CD4-positive, alpha-beta T cell treated with Interferon gamma for 1 hour (primary cell): ENCODE results near the gene NDUFS6.
"Not testable (repeated sequence)": the region's sequence is repeated elsewhere in the genome, so short reads cannot be mapped to it uniquely, and the experiment has no call there.

Experiments used
- DNase-seq: peaks from one replicate; pipeline ENCODE4 v3.0.0-alpha.2; 2020

The NDUFS6 gene

DNA sequence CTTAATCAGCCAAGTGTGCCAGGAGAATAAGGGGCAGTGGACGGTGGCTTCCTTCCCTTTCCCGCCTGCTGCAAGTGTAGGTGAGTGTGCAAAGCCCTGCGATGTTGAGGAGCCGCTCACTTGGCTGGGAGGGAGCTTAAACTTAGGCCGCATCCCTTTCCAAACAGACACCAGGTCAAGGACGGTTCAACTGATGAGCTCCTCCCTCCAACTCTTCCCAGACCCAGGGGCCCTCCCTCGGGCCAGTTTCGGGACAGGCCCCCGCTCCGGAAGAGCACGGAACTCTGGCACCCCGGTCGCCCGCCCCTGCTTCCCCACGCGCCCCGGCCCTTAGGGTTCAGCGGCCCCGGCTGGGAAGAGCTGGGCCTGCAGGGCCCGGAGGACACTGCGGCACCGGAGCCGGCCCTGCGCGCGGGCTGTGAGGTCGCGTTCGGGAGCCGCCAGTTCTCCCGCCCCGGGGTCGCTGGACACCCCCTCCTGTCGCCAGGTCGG lies 2.1 kb upstream of the NDUFS6 start:
- no peak for DNase-seq

DNA sequence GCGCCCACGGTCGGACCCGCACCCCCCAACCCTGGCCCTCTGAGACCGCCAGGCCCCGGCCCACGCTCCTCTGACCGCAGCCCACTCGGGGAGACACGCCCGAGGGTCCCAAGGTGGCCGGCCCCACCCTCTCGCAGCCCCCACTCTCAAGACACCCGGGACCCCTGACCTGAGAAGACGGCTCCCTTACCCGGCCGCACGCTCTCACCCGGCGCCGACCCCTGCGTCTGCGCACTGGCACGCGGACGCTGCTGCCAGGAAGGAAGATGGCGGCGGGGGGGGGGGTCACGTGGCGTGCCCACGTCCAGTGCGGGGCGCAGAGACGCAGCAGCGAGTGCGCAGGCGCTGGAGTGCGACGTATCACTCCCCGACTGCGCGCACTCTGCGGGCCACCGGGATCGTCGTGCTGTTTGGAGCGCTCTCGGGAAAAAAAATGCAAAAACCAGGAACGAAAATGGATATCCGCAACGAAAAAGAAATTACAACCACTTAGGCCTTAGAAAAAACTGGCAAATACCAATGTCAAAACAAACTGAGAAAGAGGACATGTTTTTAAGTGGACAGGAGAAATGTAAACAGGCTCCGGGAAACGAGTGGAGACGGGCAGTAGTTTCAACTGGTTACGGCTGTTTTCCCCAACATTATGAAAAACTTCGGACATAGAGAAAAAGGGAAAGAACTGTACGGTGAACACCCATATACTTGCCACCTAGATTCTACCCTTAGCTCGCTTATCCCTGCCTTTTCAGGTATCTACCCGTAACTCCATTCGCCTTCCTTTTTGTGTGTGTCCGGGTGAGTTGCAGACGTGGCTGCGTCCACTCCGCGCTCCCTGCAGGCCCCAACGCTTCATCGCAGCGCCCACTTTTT lies 1.4 kb upstream of the NDUFS6 start, which contains the start of gene MRPL36:
Gene MRPL36 (minus strand): TSS at position 236 of the 870 bp plus-strand sequence. CDS start 902 bp downstream, outside the sequence.
- peak; percentile 91 for DNase-seq

DNA sequence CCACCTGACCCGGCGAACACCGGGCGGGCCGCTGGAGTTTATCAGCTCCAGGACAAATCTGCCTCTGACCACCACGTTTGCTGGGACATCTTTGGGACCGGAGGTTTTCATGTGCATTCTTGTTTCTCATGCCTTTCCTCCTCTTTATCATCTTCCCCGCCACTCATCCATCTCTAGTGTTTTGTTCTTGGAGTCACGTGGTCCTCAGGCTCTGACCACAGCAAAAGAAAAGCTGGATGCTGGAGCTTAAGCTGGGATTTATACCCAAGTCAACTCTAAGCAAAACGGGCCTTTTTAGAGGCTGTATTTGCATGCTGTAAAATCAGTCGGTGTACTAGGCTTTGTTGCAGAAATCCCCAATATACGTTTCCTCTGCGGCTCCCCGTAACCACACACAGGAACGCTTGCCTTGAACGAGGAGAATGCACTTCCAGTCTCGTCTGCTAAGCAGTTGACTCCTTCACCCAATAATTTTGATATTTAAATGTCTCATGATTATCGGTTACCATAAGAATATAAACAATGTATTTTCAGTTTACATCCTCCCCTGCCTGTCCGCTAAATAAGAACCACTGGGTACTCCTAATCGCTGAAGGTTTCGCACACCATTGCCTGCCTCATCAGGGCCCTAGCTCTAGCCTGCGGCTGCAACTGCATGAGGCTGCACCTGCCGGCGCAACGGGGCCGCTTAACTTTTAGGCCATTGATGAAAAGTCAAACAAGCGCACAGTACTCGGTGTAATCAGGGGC lies 560 bp upstream of the NDUFS6 start:
- DNase-seq = peak; percentile 38

DNA sequence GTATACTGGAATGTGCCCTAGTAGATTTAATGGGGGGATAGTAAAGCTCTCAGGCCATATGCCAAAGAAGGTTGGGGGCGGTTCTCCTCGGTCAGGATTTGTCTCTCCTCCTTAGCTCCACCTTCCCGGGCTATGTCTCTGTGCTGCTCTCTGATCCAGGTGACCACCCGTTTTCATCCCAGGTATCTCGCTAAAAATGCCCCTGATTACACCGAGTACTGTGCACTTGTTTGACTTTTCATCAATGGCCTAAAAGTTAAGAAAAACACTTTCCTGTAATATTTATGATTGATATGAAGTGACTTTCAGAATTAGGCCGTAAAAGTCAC lies 724 bp downstream of the NDUFS6 start:
- no peak for DNase-seq

DNA sequence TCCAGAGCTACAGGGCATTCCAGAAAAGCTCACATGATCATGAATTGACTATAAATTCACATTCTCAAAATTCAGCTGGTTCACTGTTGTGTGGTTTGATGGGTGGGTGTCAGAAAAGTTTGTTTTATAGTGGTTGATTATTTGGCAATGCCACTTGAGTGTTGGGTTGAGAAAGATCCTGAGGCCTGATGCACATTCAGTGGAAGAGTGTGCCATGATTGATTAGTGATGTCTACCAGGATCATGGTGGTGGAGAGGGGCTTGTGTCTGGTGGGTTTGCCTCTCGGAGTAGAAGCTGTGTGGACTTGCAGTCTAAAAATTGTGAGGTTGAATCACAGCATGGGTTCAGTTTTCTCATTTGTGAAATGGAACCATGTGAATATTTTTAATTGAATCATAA lies 2.0 kb downstream of the NDUFS6 start:
- no peak for DNase-seq

DNA sequence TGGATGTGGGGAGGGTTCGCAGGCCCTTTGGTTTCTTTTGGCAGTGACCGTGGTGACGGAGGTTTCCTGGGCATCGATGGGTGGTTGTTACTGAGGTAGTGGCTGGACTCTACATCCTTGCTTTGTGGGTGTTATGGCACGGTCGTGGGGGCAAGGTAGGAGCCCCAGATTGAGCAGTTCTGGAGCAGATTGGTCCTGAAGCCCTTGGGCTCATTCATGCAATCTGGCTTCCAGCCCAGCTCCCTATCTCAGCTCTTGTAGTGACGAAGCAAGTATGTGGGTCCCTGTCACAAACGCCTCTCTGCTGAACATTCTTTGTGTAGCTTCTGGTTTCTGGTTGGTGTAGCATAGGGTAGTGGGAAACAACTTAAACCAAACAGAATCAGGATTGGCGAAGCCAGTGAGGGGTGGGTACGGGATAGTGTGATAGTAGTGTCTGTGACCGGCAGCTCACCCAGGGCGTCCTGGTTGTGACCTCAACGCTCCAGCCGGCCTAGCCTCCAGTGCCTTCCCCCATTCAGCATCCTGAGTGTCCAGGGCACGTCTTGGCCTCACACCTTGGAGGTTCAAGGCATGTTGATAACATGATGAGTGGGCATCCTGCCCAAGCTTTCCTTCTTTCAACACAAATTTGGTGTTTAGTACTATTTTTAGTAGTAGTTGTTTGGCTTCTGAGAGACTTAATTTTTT lies 2.9 kb downstream of the NDUFS6 start:
- no peak for DNase-seq

DNA sequence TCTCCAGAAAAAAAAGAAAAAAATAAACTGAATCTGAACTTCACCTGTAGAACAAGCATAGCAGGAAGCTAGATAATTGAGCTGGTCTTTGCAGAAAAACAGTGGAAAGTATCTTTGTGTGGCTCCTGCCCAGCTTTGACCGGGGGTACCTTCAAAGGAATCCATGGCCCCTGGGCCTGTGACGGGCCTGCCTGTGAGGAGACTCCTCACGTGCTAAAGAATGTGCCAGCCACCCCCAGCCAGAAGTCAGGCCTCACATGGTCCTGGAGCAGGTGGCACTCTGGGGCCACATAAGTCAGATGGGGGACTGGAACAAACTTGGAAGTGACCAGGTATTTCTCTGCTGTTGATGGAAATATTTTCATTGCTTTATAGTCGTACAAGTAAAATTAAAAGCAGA lies 4.1 kb downstream of the NDUFS6 start:
- DNase-seq = no peak

DNA sequence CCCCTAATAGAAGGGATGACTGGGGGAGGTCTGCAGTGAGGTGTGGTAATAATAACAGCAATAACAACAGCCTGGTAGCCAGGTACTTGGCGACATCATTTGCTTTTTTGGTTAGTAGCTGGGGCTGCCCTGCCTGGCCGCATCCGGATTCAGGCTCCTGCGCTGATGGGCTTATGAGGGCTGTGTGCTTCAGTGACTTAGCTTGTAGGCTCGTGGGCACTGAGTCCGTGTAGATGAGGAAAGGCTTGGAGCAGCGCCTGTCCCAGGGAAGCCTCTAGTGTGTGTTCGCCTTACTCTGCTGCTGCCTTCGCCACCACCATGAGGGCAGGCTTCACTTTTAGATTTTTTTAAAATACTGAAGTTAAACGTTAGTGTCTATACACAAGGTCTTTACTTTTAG lies 4.5 kb downstream of the NDUFS6 start:
- DNase-seq = no peak

DNA sequence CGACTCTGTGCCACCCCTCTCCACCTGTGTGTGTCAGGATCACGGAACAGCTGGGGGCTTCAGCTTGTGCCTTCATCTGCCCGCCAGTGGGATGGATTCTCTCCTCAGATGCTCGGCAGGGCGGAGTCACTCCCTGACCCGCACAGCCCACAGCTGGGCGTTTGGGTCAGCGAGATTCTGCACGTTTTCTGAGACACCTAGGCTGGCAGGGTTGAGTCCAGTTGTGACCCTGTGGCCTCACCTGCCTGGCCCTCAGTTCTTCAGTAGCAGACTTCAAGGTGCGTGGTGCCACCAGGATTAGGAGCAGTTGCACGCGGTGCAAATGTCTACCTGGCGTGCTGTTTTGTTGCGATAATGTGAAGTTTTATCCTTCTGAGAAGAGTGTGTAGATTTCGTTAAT lies 5.0 kb downstream of the NDUFS6 start:
- no peak for DNase-seq

DNA sequence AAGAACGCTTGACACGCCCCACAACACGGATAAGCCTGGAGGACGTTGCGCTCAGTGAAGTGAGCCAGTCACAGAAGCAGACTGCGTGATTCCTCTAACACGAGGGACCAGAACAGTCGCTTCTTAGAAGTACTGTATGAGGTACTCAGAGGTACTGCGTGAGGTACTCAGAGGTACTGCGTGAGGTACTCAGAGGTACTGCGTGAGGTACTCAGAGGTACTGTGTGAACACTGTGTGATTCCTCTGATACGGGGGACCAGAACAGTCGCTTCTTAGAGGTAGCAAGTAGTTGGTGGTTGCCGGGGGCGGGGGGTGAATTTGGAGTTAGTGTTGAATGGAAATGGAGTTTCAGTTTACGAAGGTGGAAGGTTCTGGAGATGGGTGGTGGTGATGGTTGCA lies 5.8 kb downstream of the NDUFS6 start:
- no peak for DNase-seq

DNA sequence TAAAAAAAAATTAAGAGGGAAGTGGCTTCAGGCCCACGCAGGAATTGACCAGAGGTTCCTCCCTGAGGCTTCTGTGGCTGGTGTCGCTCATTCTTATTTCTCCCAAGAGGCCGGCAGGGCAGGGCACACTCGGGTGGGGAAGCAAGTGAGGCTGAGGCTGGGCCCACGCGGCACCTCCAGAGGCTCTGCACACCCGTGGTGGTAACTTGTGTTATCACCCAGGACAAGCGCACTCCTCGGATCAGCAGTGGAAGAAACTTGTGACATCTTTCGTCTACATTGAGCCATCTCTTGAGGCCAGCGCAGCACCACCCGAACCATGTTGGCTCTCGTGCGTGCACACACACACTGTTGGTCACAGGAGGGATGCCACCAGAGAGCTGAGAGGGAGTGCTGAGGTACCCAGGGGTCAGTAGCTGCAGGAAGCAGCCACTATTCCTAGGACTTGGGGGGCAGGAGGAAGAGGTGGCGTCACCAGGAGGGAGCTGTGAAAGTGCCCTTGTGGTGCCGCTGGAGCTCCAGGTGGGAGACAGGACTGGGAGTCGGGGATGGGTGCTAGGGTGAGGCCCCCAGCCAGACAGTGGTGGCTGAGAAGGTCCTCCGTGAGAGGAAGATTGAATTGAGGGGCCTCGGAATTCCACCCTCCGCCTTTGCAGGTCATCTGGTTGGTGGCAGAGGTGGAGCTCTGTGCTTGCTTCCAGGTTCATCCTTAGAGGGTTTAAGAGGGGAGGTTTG lies 6.4 kb downstream of the NDUFS6 start:
- DNase-seq = no peak

DNA sequence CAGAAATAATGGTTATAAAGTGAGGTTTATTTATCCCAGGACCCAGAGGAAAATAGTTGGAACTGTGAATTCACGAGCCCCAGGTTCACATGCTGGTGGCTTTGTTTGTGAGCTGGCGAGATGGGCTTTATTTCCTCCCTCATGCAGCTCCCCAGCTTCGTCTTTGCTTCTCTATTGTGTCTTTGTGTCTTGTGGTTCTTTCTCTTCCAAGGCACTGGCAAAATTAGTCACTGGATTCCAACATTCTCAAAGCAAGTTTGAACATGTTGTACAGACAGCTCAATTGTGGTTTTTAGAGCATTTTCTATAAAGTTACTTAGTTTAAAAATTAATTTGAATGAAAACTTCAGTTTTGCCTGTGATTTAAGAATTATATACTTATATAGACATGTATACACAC lies 7.2 kb downstream of the NDUFS6 start:
- no peak for DNase-seq

DNA sequence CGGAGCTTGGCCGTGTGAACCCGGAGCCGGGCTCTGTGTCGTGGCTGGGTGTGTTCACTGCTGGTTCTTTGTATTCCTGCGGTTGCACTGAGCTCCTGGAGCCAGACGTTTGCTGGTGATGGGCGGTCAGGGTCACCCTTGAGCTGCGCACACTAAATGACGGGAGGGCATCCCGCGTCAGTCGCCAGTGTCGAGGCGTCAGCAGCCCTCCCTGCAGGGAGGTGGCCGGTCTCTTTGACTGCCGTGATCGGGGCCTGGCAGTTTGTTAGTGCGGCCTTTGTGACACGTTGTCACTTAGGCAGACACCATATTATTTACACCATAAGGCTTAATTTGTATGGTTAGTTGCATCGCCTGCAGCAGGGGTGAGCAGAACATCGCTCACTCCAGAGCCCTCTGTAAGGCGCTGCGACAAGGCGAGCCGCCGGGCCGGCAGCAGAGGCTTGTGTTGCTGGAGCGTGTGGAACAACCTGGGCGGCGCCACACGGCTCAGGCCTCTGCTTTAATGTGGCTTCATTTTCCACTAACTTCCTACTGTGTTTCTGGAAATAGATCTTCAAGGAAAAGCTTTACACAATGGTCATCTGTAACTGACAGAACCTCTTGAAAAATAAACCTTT lies 8.3 kb downstream of the NDUFS6 start:
- DNase-seq = no peak

DNA sequence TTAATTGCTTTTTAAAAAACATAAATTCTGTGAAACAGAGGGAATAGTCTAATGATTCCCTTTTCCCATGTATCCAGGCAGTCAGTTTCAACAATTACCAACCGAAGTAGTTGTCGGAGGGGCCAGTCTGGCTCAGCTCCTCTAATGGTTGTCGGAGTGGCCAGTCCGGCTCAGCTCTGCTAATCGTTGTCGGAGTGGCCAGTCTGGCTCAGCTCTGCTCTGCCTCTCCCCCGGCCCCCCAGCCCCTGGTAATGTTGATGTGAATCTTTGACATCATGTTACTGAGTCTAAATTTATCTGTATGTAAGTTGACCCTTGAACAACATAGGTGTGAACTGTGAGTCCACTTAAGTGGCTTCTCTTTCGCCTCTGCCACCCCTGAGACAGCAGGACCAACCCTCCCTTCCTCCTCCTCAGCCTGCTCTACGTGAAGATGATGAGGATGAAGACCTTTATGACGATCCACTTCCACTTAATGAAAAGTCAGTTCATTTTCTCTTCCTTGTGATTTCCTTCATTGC lies 9.4 kb downstream of the NDUFS6 start:
- no peak for DNase-seq

DNA sequence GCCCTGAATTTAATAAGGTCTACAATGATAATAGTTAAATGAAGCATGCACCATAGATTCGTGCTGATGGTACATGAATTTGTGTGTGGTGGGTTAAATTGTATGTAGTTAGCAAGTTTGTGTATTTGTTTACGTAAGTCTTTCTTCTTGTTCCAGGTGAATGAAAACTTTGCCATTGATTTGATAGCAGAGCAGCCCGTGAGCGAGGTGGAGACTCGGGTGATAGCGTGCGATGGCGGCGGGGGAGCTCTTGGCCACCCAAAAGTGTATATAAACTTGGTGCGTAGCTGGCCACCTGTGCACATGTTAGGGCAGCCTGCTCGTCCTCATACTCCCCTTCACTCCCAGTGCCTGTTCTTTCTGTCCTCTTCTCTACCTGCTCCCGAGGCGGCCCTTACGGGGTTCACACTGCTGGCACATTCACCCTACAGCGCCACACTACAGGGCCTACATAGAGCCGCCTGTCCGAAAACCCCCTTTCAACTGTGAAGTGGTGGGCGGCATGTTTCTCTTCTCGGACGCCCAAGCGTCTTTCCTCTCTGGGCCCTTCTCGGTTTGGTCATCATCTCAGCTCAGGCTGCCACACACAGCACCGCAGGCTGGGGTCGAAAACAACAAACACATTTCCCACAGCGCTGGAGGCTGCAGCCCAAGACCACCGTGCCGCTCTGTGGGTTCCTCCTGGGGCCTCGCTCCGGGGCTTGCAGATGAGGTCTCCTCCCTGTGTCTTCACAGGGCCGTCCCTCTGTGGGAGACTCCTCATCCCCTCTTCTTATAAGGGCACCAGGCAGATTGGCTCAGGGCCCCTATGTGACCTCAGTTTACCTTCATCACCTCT lies 13.2 kb downstream of the NDUFS6 start:
- no peak for DNase-seq

DNA sequence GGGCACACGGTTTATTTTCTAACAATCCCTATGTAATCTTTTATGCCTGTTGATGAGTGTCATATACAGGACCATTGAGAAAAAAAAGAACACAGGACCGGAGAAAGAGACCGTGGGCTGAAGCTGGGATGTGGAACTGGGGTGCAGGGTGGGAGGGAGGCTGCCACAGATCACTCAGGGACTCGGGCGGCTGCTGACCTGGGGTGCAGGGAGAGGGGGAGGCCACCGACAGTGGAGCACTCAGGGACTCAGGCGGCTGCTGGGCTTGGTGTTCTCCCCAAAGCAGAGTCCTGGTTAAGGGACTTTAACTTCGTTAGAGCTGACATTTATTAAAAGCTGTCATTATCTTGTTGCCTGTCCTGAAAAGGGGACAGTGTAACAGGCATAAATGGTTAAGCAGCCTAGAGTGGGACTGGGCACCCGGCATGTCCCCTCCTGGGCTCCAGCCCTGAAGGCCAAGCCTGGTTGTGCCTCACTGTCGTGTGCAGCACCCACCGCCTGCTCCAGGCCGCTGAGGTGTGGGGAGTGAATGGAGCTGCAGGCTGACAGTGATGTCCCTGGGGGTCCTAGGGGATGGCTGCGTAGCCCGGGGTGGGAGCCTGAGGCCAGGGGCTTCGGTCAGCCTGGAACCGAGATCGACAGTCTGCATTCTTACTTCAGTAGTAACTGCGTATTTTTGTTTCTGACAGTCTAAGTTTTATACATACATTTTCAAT lies 14.0 kb downstream of the NDUFS6 start:
- no peak for DNase-seq

DNA sequence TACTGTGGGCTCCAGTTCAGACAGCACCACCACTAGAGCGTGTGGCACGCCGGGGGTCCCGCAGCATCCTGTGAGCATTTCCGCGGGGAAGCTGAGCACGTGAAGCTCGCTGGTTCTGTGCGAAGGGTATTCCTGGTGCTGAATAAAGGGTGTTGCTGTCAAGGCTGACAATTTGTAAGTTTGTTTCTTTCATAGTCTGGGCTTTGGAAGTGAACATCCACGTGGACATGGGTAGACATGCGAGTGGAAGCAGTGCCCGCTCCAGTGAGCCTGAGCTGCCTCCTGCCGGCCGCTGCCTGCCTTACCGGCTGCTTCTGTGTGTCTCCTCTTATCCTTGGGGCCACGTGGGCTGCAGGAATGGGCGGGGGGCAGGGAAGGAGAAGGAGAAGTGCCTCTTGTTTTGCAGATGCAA lies 14.7 kb downstream of the NDUFS6 start:
- DNase-seq = no peak

DNA sequence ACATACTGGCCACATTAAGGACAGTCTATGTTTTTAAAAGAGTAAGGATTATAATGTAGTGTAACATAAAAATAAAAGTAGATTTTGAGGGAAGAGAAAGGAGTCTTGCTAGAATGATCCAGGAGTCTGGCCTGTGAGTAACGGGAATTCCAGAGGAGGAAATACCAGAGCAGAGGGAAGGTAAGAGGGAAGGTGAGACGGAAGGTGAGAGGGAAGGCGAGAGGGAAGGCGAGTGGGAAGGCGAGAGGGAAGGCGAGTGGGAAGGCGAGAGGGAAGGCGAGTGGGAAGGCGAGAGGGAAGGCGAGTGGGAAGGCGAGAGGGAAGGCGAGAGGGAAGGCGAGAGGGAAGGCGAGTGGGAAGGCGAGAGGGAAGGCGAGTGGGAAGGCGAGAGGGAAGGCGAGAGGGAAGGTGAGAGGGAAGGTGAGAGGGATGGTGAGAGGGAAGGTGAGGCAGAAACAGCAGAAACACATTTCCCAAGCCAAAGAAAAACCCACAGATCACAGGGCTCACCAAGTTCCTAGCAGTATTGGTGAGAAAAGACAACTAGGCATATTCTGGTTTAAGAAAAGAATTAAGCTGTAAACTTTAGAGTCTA lies 15.4 kb downstream of the NDUFS6 start:
- DNase-seq = not testable (repeated sequence)

DNA sequence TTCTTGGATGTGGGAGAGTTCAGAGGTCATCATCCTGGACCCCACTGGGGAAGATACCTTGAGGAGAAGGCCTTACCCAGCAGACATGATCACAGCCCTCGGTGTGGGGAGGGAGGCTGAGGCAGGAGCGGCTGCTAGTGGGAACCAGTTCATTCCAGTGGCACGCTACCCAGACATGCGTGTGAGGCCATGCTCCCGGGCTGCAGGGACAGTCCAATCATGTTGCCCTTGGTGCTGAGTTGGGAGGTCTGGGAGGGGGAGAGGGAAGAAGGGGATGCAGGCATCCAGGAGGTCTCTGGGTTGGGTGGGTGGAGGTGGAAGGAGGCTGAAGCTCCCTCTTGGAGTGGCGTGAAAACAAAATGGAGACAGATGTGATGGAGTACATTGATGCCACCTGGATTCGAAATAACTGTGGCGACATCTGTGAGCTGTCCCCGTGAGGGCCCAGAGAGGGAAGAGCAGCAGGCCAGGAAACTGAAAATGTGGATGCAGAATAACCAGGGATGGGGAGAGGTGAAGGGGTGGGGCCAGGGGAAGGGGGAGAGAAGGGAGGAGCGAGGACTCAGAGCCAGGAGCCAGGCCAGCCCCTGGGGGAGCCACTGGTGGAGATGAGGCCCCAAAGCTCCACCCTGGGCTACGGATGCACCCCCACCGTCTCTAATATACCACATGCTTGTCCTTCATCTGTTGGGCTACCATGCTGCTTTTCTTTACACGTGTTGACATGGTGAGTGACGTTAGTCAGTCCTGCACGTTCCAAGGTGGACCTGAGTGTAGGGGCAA lies 16.2 kb downstream of the NDUFS6 start:
- no peak for DNase-seq
